ACHN (cell line): ENCODE data around the gene SLC2A2.

Experiments
- DNase-seq: peaks from one replicate; pipeline ENCODE4 v3.0.0-alpha.2; 2015
- in situ Hi-C: cut with HindIII; loops from 2 replicates; pipeline ENCODE4 v1.10.0; 2017; ENCODE audit warnings: low sequenced_read_pairs, low pct_ligation_motif_present, low pct_unique_long_range_greater_than_20kb

Gene SLC2A2

GRCh38 chr3:170959457-170959856 lies 67.1 kb downstream of the SLC2A2 start:
- in situ Hi-C loops, result loop anchor here (25.0 kb wide), 1 partner anchor 203 kb away; no protein-coding TSS in a partner anchor
- DNase-seq, result no peak

GRCh38 chr3:170956647-170957046 lies 69.9 kb downstream of the SLC2A2 start:
- in situ Hi-C loops, result loop anchor here (25.0 kb wide), 1 partner anchor 206 kb away; no protein-coding TSS in a partner anchor
- no peak for DNase-seq

- in situ Hi-C loops, result loop anchor here (25.0 kb wide), 1 partner anchor 209 kb away; no protein-coding TSS in a partner anchor
- no peak for DNase-seq
Observed at GRCh38 chr3:170953736-170954135, 72.8 kb downstream of the SLC2A2 start.

GRCh38 chr3:170953229-170953628 lies 73.3 kb downstream of the SLC2A2 start:
- no peak for DNase-seq
- in situ Hi-C loops, result loop anchor here (25.0 kb wide), 1 partner anchor 209 kb away; no protein-coding TSS in a partner anchor

GRCh38 chr3:170949211-170949610 lies 77.3 kb downstream of the SLC2A2 start:
- in situ Hi-C loops, result no loop called here
- DNase-seq, result no peak

- in situ Hi-C loops, result no loop called here
- DNase-seq, result no peak
Observed at GRCh38 chr3:170947018-170947769, 79.3 kb downstream of the SLC2A2 start.
